HG02981 (cell line): ENCODE data around the gene IFITM1.
"Not testable (repeated sequence)": the region's sequence is repeated elsewhere in the genome, so short reads cannot be mapped to it uniquely, and the experiment has no call there.

Experiments used
- ATAC-seq: cut with Tn5 transposase; IDR thresholded peaks from one replicate; pipeline ENCODE4 v1.9.1; 2021; ENCODE audit warnings: mild to moderate bottlenecking, moderate library complexity; ENCODE audit not compliant: unreplicated experiment

Gene IFITM1

DNA sequence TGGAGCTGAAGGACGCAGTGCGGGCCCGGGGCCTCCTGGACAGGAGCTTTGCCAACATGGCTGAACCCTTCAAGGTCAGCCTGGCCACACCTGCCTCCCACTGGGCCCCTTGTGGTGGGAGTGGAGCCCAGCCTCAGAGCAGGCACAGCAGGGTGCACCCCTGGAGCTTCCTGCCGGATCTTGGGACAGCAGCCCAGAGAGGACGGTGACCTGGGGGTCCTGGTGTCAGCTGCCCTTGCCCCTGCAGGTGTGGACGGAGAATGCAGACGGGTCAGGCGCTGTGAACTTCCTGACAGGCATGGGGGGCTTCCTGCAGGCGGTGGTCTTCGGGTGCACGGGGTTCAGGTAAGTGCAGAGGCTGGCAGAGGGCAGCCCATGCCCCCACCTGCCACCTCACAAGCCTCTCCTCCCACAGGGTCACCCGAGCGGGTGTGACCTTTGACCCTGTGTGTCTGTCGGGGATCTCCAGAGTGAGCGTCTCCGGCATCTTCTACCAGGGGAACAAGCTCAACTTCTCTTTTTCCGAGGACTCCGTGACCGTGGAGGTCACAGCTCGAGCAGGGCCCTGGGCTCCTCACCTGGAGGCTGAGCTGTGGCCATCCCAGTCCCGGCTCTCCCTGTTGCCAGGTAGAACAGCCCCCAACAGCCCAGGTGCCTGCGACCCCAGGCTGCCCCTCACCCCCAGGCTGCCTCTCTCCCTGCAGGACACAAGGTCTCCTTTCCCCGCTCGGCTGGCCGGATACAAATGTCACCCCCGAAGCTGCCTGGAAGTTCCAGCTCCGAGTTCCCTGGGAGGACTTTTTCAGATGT lies 19.8 kb upstream of the IFITM1 start:
- ATAC-seq: no peak

DNA sequence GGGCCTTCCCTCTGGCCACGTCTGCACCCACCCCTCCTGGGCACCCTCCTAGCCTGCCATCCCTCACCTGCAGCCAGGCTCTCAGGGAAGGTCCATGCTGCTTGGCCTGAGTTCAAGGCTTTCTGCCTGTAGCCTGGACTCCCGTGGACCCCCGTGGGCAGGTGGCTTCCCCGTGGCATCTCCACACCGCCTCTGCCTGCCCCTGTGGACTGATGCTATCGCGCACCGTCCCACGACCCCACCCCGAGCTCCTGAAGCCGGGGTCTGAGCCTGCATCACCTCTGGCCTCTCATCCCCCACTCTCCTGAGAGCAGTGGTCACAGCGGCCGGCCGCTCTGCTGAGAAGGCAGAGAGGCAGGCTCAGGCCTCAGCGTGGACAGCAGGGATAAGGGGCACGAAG lies 19.1 kb upstream of the IFITM1 start:
- ATAC-seq: no peak

DNA sequence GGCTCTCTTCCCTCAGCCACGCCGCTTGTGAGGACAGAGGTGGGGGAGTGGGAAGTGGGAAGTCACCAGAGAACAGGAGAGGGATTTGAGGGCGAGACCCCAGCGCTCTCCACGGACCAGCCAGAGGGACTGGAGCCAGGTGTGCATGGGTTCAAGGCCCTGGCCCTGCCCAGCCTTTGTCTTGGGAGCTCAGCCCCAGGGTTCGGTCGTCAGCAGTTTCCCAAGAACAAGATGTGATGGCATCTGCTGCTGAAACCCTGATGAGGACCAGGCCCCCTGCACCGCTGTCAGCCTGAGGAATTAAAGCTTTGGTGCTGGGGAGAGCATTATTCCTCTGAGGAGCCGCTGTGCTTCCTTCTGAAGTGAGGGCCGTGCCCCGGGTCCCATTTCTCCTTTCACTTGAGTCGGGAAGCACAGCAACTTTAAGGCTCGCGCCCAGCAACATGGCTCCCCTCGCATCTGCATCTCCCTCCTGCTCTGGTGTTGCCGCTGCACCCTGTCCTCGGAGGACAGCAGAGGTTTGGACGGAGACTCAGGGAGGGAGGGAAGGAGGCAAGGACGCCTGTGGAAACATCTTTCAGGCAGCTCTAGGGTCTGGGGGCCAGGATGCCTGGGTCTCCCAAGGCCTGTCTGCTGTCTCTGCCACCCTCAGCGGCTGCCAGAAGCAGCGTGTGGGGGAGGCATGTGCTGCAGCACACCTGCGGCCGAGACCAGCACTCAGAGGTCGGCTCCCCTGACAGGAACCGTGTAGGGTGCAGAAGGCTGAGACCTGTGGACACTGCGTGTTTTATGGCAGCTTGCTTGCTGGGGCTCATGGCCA lies 18.3 kb upstream of the IFITM1 start:
- ATAC-seq: no peak

DNA sequence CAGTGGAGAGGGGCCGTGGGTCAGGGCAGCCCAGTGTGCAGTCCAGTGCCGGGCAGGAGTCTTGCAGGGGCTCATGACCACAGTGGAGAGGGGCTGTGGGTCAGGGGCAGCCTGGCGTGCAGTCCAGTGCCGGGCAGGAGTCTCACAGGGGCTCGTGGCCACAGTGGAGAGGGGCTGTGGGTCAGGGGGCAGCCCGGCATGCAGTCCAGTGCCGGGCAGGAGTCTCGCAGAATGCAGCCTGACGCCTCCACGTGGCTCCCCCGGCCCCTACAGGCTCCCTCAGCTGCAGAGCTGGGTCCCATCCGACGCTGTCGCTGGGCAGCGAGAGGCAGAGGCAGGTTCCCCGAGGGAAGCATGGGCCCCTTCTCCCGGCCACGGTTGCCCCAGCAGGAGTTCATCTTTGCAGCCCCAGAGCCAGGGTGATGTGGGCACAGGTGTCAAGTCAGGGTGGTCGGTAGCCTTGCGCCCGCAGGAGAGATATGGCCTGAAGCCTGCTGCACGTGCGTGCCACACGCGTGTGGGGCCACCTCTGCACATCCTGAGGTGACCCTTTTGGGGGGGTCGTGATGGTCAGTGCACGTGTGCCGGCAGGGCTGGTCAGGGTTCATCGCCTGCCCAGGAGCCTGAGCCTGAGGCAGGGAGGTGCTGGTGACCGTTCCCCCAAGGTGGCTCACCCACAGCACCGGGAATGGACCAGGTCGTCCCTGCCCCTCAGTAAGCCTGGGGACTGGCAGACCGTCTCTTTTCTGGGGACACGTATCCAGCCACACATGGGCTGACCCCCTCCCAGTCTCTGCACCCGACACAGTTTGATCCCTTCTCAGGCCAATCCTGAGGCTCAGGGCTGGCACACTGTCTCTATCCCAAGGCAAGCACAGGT lies 17.4 kb upstream of the IFITM1 start:
- no peak for ATAC-seq

DNA sequence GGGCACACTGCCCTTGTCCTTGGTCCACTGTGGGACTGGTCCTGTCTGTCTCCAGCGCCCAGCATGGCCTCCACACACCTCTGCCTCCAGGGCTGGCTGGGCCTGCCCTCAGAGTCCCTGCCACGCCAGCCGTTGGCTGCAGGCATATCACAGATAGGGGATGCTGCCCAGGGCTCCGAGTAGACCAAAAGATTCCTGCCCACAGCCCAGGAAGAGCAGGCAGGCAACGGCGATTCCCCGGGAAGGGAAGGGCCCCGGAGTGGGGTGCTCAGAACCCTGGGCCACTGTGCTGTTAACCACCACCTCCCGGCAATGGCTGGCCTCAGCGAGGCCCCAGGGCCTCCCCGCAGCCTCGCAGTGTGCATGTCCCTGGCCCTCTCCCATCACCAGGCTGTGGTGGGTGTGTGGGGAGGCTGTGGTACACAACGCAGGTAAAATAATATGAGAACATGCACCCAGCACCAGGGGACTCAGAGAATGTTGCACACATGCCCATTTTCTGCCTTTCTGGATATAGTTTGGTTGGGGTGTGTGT lies 16.7 kb upstream of the IFITM1 start:
- ATAC-seq: no peak

DNA sequence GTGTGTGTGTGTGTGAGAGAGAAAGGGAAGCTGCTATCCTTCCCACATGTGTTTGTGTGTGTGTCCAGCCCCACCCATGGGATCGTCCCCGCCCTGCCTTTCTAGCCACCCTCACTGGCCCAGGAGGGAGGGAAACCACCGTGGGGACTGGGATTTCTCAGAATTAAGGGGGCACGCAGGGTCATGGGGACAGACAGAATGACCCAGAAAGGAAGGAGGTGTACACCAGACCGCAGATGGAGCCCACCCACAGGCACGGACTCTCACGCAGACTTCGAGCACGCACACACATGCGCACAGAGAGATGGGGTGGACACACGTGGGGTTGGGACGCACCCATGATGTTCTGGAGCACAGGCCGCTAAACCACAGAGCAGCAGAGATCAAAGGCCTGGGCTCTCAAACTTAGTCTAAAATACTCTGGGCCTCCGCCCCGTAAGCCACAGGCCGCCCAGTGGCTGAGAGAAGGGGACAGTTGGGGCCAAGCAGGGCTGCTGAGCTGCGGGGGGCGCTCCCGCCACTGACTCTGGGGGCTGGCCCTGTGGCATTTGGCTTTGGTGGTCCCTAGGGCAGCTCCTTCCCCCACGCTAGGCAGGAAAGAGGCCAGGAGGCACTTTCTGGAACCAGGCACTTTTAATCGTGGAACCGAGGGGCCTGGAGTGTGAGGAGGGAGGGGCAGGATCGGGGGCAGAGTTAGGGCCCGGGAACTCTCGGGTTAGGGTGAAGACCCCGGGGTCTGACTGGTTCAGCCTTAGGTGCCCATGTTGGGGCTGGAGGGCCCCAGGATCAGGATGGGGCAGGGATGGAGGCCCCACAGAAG lies 16.0 kb upstream of the IFITM1 start:
- no peak for ATAC-seq

DNA sequence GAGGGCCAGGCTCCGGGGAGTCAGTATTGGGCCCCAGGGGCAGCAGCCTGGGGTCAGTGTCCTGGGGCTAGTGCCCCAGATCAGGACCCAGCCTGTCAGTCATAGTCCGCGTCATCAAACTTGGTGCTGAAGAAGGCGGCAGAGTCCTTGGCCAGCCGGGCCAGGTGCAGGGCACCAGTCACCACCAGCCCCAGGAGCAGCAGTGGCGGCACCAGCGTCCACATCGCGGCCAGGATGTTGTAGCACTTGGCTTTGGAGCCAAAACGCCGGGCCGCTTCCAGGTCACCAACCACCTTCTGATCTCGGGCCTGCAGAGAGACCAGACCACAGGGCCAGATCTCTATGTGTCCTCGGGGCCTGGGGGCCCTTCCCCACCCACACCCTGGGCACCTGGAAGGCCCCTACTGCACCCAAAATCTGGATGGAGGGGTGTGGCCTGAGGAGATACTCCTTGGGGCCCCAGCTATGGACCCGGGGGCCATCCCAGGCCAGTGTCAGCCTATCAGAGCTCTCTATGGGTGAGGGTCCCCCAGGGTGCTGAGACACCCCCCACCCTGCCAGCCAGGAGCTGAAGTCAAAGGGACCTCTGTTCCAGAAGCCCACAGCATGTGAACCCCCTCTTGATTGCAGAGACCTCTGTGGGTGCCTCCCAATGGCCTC lies 15.3 kb upstream of the IFITM1 start:
- ATAC-seq: no peak

DNA sequence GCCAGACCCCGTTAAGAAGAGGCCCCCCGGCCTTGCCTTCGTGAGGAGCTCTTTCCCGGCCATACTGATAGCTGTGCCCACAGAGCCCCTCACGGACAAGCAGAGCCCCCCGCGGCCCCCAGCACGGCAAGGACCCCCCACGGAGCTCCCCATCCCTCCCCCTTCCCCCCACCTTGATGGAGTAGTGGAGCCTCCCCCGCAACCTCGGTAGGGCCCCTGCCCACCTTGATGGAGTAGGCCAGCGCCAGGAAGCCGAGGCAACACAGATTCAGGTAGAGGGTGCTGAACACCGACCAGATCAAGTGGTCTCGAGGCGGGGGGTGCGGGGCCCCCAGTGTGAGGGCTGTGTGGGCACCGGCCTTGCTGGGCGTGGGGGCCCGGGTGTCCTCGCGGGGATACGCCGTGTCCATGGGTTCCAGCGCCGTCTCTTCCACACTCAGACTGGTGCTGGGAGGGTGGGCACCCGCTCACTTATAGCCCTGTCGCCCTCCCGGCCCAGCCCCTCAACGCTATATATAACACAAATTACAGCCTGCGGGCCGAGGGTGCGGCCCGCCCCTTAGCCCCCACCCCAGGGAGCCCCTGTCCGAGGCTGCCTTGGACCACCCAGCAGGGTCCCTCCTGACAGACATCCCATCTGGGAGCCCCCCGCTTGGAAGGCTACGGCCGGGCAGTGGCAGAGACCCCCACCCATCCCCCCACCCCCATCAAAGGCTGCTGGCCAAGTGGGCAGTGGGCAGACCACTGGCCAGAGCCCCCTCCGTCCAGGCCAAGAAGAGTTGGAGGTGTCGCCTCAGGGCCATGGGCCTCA lies 14.6 kb upstream of the IFITM1 start, which contains the start of gene IFITM5:
IFITM5 (minus strand) TSS at position 446 of the 811 bp plus-strand sequence; CDS start at position 410, 36 bp downstream.
- no peak for ATAC-seq

DNA sequence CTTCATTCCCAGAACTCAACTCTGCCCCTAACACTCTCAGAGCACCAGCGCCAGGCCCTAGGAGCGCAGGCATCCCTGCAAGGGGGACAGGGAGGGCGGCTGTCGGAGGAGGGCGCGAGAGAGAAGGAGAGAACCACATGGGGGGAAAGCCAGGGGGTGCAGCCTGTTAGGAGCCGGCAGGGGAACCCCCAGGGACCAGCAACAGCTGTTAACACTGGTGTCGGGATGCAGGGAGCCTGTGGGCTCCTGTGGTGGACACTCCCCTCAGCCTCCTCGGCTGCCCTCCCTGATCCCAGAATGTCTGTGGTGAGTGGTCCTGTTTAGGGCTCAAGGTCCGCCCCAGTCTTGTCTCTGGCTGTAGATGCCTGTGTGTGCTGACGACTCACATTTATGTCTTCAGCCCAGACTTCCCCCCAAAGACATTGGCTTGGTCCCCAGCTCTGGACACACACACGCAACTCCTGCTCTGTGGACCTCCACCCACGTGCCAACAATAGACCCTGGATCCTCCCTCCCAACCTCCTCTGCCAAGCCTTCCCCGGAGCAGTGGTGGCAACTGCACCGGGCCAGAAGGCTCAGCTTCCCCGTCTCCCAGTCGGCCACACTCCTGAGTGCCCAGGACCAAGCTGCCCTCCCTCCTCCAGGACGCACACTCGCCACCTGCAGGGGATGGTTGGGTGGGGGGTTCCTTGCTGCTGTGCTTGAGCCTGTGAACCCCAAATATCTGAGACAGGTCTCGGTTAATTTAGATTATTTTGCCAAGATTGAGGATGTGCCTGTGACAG lies 13.7 kb upstream of the IFITM1 start:
- no peak for ATAC-seq

DNA sequence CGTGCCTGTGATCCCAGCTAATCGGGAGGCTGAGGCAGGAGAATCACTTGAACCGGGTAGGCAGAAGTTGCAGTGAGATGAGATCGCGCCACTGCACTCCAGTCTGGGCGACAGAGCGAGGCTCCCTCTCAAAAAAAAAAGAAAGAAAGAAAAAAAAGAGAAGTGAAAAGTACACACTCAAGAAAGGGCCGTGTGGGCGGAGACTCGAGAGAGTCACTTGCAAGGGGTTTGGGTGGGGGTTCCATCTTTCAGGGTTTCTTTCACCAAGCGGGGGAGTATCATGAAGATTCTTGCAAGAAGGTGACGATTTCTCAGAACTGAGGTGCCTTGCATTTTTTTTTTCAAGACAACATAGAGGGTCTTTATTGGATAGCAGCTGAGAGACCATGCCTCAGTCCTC lies 10.5 kb upstream of the IFITM1 start:
- no peak for ATAC-seq

DNA sequence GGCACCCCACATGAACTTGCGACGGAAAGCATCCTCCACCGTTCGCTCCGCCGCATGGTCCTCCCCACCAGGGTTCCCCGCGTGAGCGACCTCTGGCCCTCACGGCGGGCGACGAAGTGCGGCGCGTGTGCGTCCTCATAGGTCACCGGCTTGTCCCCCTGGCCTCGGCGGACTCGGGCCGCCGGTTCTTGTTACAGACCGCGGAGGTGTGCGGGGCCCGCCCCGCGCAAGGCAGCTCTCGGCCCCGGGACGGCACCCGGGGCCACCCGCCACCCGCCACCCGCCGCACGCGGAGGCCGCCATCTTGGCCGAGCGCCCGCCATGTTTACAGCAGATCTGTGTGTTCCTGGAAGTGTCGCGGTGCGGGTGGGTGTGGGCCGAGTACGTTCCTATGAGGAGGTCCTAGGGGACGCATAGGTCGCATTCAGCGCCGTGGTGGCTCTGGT lies 9.8 kb upstream of the IFITM1 start:
- ATAC-seq: no peak

DNA sequence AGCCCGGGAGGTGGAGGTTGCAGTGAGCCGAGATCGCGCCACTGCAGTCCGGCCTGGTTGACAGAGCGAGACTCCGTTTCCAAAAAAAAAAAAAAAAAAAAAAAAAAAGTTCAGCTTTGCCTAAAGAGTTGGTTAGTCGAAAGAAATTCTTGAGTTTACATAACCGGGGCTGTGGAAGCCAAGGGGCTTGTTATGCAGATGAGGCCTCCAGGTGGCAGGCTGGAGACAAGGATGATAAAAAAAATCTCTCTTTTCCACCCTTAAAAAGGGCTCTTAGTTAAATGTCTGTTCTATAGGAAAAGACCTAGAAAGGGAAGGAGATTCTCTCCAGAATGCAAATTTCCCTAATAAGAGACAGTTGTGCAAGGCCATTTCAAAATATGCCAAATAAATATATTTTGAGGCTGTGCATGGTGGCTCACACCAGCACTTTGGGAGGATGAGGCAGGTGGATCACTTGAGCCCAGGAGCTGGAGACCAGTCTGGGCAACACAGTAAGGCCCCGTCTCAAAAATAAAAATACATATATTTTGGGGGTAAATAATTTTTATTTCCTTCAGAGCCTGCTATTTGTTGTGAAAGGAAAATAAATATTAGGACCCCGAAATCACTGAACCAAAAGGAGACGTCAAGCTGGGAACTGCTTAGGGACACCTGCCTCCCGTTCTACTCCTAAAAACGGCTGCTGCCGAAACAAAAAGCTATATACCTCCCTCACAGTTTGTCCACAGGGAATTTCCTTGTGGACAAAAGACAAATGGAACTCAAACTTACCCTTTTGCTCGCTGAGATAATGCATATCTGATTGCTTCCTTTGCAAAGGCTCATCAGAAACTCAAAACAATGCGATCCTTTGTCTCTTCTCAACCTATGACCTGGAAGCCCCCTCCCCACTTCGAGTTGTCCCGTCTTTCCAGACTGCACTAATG lies 8.7 kb upstream of the IFITM1 start:
- no peak for ATAC-seq

DNA sequence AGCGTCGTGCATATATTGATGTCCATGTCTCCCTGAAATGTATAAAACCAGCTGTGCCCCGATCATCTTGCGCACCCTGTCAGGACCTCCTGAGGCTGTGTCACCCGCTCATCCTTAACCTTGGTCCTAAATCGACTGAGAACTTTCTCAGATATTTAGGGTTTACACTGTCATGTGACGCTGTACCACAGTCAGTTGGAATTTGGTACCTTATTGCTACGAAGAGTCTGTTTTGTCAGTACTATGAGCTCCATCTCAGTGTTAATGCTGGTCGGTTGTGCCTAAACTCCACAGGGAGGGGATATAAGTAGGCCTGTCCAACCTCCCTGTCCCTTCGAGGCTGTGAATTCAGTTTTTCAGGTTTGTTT lies 8.0 kb upstream of the IFITM1 start:
- no peak for ATAC-seq

DNA sequence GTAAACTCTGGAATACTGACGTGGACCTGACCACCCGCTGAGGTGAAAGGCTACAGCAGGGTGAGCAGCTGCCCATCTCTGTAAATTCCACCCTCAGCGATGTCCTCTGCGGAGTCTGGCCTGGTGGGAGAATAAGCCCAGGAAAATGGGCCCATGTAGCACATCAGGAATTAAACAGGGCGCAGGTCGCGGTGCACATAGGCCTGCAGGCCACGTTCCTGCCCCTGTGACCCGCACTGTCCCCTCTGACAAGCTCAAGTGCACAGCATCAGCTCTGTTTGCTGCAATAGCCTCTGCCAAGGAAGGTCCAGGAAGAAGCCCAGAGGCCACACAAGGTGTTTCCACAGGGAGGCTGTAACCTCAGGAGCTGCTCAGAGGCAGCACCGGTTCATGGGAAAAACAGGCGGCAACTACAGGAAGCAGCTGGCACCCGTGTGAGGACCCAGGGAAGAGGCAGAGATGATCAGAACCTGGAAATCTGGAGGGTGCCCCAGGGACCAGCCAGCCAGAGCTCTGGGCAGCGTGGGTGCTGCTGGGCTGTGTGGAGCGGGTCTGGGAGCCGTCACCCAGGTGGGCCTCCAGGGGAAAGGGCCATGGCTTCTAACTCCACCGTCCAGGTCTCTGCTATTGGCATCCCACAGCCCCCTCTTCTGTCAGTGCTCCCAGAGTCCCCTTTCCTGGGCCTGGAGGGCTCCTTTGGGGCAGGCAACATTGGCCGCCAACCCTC lies 7.0 kb upstream of the IFITM1 start:
- no peak for ATAC-seq

DNA sequence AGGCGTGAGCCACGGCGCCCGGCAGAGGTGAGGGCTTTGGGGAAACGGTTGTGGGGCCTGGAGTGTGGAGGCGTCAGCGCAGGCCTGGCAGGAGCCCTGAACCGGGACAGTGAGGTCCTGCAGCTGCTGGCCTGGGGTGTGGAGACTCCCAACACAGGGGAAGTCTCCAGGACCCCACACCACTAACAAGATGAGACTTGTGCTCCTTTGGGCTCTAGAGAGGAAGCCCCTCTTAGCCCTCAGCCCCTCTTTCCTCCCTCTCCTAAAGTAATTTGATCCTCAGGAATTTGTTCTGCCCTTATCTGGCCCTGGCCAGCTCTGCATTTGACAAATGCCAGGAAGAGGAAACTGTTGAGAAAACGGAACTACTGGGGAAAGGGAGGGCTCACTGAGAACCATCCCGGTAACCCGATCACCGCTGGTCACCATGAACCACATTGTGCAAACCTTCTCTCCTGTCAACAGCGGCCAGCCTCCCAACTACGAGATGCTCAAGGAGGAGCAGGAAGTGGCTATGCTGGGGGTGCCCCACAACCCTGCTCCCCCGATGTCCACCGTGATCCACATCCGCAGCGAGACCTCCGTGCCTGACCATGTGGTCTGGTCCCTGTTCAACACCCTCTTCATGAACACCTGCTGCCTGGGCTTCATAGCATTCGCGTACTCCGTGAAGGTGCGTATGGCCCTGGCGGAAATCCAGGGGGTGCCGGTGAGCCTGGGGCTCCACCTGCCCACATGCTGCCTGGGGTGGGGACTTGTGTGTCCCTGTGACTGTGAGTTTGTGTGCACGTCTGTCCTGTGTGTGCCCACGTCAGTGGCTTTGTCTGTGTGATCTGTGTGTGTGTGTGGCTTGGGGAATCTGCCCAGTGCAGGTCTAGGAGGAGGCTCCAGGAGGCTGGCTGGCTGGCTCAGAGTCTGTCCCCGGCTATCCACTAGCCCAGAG lies 5.8 kb upstream of the IFITM1 start, which contains the start of gene IFITM2:
IFITM2 (plus strand) TSS at position 51 of the 943 bp plus-strand sequence; CDS start at position 428, 377 bp downstream.
- ATAC-seq: not testable (repeated sequence)
